ENCODE data around the gene BRK1.
"Not testable (repeated sequence)": the region's sequence is repeated elsewhere in the genome, so short reads cannot be mapped to it uniquely, and the experiment has no call there.

Gene BRK1

GRCh38 chr3:10150987-10151386 is 35.5 kb downstream of the BRK1 start:
- no peak for TF ChIP-seq POLR2AphosphoS5 (IDR thresholded peaks at IDR 0.05; ENCODE audit: low read depth, low read length)
- TF ChIP-seq POLR2A (IDR thresholded peaks at IDR 0.05; ENCODE audit: low read depth, low read length), result no peak
- TF ChIP-seq TAF1 (IDR thresholded peaks at IDR 0.05; ENCODE audit: borderline replicate concordance, low read depth, low read length), result no peak
- no peak for DNase-seq (ENCODE audit: insufficient read length)
- no peak for FAIRE-seq

GRCh38 chr3:10154335-10155122 is 39.1 kb downstream of the BRK1 start:
- DNase-seq (ENCODE audit: insufficient read length) (no peak), FAIRE-seq (no peak)
- TF ChIP-seq TAF1 (IDR thresholded peaks at IDR 0.05; ENCODE audit: borderline replicate concordance, low read depth, low read length) (no peak), POLR2AphosphoS5 (IDR thresholded peaks at IDR 0.05; ENCODE audit: low read depth, low read length) (no peak; the same call in 1 of the 2 replicates), POLR2A (IDR thresholded peaks at IDR 0.05; ENCODE audit: low read depth, low read length) (peak; percentile 10; the same call in 1 of the 2 replicates)

GRCh38 chr3:10155123-10155472 is 39.6 kb downstream of the BRK1 start:
- no peak for FAIRE-seq
- no peak for TF ChIP-seq TAF1 (IDR thresholded peaks at IDR 0.05; ENCODE audit: borderline replicate concordance, low read depth, low read length)
- TF ChIP-seq POLR2A (IDR thresholded peaks at IDR 0.05; ENCODE audit: low read depth, low read length), result no peak
- no peak for TF ChIP-seq POLR2AphosphoS5 (IDR thresholded peaks at IDR 0.05; ENCODE audit: low read depth, low read length)
- no peak for DNase-seq (ENCODE audit: insufficient read length)

GRCh38 chr3:10155658-10156057 is 40.2 kb downstream of the BRK1 start:
- no peak for TF ChIP-seq TAF1 (IDR thresholded peaks at IDR 0.05; ENCODE audit: borderline replicate concordance, low read depth, low read length)
- TF ChIP-seq POLR2A (IDR thresholded peaks at IDR 0.05; ENCODE audit: low read depth, low read length), result no peak; the same call in 1 of the 2 replicates
- TF ChIP-seq POLR2AphosphoS5 (IDR thresholded peaks at IDR 0.05; ENCODE audit: low read depth, low read length), result no peak
- FAIRE-seq (no peak), DNase-seq (ENCODE audit: insufficient read length) (no peak)

GRCh38 chr3:10157031-10157430 is 41.6 kb downstream of the BRK1 start:
- TF ChIP-seq TAF1 (IDR thresholded peaks at IDR 0.05; ENCODE audit: borderline replicate concordance, low read depth, low read length) (no peak), POLR2A (IDR thresholded peaks at IDR 0.05; ENCODE audit: low read depth, low read length) (no peak)
- no peak for DNase-seq (ENCODE audit: insufficient read length)
- FAIRE-seq, result no peak

GRCh38 chr3:10158555-10158954 is 43.1 kb downstream of the BRK1 start:
- DNase-seq (ENCODE audit: insufficient read length); FAIRE-seq: not testable (repeated sequence)

GRCh38 chr3:10160346-10160745 is 44.9 kb downstream of the BRK1 start:
- FAIRE-seq (no peak), DNase-seq (ENCODE audit: insufficient read length) (no peak)
- no peak for TF ChIP-seq POLR2AphosphoS5 (IDR thresholded peaks at IDR 0.05; ENCODE audit: low read depth, low read length)
- no peak for TF ChIP-seq TAF1 (IDR thresholded peaks at IDR 0.05; ENCODE audit: borderline replicate concordance, low read depth, low read length)
- TF ChIP-seq POLR2A (IDR thresholded peaks at IDR 0.05; ENCODE audit: low read depth, low read length), result no peak

- DNase-seq (ENCODE audit: insufficient read length) (no peak), FAIRE-seq (no peak)
- TF ChIP-seq POLR2A (IDR thresholded peaks at IDR 0.05; ENCODE audit: low read depth, low read length), result no peak
- no peak for TF ChIP-seq TAF1 (IDR thresholded peaks at IDR 0.05; ENCODE audit: borderline replicate concordance, low read depth, low read length)
- TF ChIP-seq POLR2AphosphoS5 (IDR thresholded peaks at IDR 0.05; ENCODE audit: low read depth, low read length), result no peak
Observed at GRCh38 chr3:10160925-10161324, 45.5 kb downstream of the BRK1 start.

GRCh38 chr3:10162185-10162584 is 46.7 kb downstream of the BRK1 start:
- no peak for TF ChIP-seq TAF1 (IDR thresholded peaks at IDR 0.05; ENCODE audit: borderline replicate concordance, low read depth, low read length)
- no peak for TF ChIP-seq POLR2A (IDR thresholded peaks at IDR 0.05; ENCODE audit: low read depth, low read length)
- no peak for TF ChIP-seq POLR2AphosphoS5 (IDR thresholded peaks at IDR 0.05; ENCODE audit: low read depth, low read length)
- FAIRE-seq (no peak), DNase-seq (ENCODE audit: insufficient read length) (no peak)

GRCh38 chr3:10164201-10164545 is 48.7 kb downstream of the BRK1 start:
- not testable (repeated sequence) for DNase-seq (ENCODE audit: insufficient read length); FAIRE-seq

- FAIRE-seq (peak; percentile 51), DNase-seq (ENCODE audit: insufficient read length) (peak; percentile 84)
- TF ChIP-seq TAF1 (IDR thresholded peaks at IDR 0.05; ENCODE audit: borderline replicate concordance, low read depth, low read length) (no peak), POLR2A (IDR thresholded peaks at IDR 0.05; ENCODE audit: low read depth, low read length) (peak; percentile 46; the same call in 1 of the 2 replicates), POLR2AphosphoS5 (IDR thresholded peaks at IDR 0.05; ENCODE audit: low read depth, low read length) (peak; percentile 36; the same call in 1 of the 2 replicates)
Observed at GRCh38 chr3:10164546-10165393, 49.3 kb downstream of the BRK1 start, which contains the start of gene IRAK2. IRAK2 (plus strand) TSS chr3:10164919; CDS start chr3:10164955, 36 bp downstream.

- FAIRE-seq (no peak), DNase-seq (ENCODE audit: insufficient read length) (no peak)
- TF ChIP-seq POLR2A (IDR thresholded peaks at IDR 0.05; ENCODE audit: low read depth, low read length) (no peak), TAF1 (IDR thresholded peaks at IDR 0.05; ENCODE audit: borderline replicate concordance, low read depth, low read length) (no peak), POLR2AphosphoS5 (IDR thresholded peaks at IDR 0.05; ENCODE audit: low read depth, low read length) (no peak)
Observed at GRCh38 chr3:10166213-10166604, 50.7 kb downstream of the BRK1 start.

Data from GM12892 (cell line).